HG02678 (cell line): ENCODE measurements around the gene SPECC1.
A peak's percentile ranks its signal among the peaks of the same experiment; 100 is the strongest.
"Not testable (repeated sequence)": the region's sequence is repeated elsewhere in the genome, so short reads cannot be mapped to it uniquely, and the experiment has no call there.

Source experiments
- ATAC-seq: cut with Tn5 transposase; IDR thresholded peaks from one replicate; pipeline ENCODE4 v1.9.1; 2021; ENCODE audit warnings: mild to moderate bottlenecking, moderate library complexity; ENCODE audit not compliant: unreplicated experiment

SPECC1 gene

GRCh38 chr17:20226814-20227482 is 217.8 kb downstream of the SPECC1 start:
- ATAC-seq: peak; percentile 74

- not testable (repeated sequence) for ATAC-seq
Measured at GRCh38 chr17:20227720-20228370, 218.7 kb downstream of the SPECC1 start.

GRCh38 chr17:20228410-20228809 is 219.3 kb downstream of the SPECC1 start:
- ATAC-seq: no peak

GRCh38 chr17:20228860-20229259 is 219.7 kb downstream of the SPECC1 start:
- ATAC-seq: no peak

- no peak for ATAC-seq
Measured at GRCh38 chr17:20230924-20231323, 221.8 kb downstream of the SPECC1 start.

GRCh38 chr17:20232611-20233010 is 223.5 kb downstream of the SPECC1 start:
- ATAC-seq: no peak

- no peak for ATAC-seq
Measured at GRCh38 chr17:20234276-20234675, 225.1 kb downstream of the SPECC1 start.

- ATAC-seq: no peak
Measured at GRCh38 chr17:20235747-20236146, 226.6 kb downstream of the SPECC1 start.

- ATAC-seq: no peak
Measured at GRCh38 chr17:20236578-20237227, 227.5 kb downstream of the SPECC1 start.

GRCh38 chr17:20239776-20240175 is 230.6 kb downstream of the SPECC1 start:
- not testable (repeated sequence) for ATAC-seq

- no peak for ATAC-seq
Measured at GRCh38 chr17:20241855-20242254, 232.7 kb downstream of the SPECC1 start.

GRCh38 chr17:20242271-20242670 is 233.1 kb downstream of the SPECC1 start:
- ATAC-seq: no peak

- no peak for ATAC-seq
Measured at GRCh38 chr17:20243524-20243923, 234.4 kb downstream of the SPECC1 start.

GRCh38 chr17:20244671-20245070 is 235.5 kb downstream of the SPECC1 start:
- ATAC-seq: no peak

- no peak for ATAC-seq
Measured at GRCh38 chr17:20246692-20247091, 237.5 kb downstream of the SPECC1 start.

GRCh38 chr17:20253323-20253722 is 244.2 kb downstream of the SPECC1 start:
- ATAC-seq: no peak

- no peak for ATAC-seq
Measured at GRCh38 chr17:20254541-20254940, 245.4 kb downstream of the SPECC1 start.

GRCh38 chr17:20256144-20256543 is 247.0 kb downstream of the SPECC1 start:
- no peak for ATAC-seq

- no peak for ATAC-seq
Measured at GRCh38 chr17:20257008-20257407, 247.8 kb downstream of the SPECC1 start.

- ATAC-seq: no peak
Measured at GRCh38 chr17:20257798-20258197, 248.6 kb downstream of the SPECC1 start.

GRCh38 chr17:20259668-20260067 is 250.5 kb downstream of the SPECC1 start:
- no peak for ATAC-seq

GRCh38 chr17:20260268-20260667 is 251.1 kb downstream of the SPECC1 start:
- ATAC-seq: no peak
